NCI-H1105 treated with DMSO at 0.1 percent for 48 hours (cell line): Measurements from ENCODE around the gene MARCHF5.
"Not testable (repeated sequence)": the region's sequence is repeated elsewhere in the genome, so short reads cannot be mapped to it uniquely, and the experiment has no call there.

Experiments used
- DNase-seq: peaks from one replicate; lab custom pipeline; 2025; lab: John Stamatoyannopoulos, UW

Gene MARCHF5

GRCh38 chr10:92305133-92306072 lies 14.4 kb downstream of the MARCHF5 start:
- DNase-seq = no peak

DNA sequence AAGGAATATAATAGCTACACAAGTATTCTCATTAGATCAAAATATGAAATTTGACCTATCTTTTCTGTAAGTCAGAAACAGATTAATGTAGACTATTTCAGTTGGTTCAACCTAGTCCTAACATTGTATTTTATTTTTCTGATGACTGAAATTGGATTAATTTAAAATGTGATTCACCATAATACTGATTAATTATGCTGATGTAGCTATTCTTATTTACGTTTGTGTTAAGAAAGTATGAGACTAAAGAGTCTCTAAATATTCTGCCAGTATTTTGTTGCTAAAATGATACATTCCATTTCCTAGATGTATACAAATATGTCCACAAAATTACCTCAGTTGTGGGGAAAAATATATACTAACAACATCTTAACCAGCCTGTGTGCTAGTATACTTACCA lies 18.3 kb downstream of the MARCHF5 start:
- DNase-seq = no peak

GRCh38 chr10:92313750-92314149 lies 22.8 kb downstream of the MARCHF5 start:
- no peak for DNase-seq

GRCh38 chr10:92316610-92317009 lies 25.6 kb downstream of the MARCHF5 start:
- no peak for DNase-seq

GRCh38 chr10:92323079-92323478 lies 32.1 kb downstream of the MARCHF5 start:
- DNase-seq = no peak

DNA sequence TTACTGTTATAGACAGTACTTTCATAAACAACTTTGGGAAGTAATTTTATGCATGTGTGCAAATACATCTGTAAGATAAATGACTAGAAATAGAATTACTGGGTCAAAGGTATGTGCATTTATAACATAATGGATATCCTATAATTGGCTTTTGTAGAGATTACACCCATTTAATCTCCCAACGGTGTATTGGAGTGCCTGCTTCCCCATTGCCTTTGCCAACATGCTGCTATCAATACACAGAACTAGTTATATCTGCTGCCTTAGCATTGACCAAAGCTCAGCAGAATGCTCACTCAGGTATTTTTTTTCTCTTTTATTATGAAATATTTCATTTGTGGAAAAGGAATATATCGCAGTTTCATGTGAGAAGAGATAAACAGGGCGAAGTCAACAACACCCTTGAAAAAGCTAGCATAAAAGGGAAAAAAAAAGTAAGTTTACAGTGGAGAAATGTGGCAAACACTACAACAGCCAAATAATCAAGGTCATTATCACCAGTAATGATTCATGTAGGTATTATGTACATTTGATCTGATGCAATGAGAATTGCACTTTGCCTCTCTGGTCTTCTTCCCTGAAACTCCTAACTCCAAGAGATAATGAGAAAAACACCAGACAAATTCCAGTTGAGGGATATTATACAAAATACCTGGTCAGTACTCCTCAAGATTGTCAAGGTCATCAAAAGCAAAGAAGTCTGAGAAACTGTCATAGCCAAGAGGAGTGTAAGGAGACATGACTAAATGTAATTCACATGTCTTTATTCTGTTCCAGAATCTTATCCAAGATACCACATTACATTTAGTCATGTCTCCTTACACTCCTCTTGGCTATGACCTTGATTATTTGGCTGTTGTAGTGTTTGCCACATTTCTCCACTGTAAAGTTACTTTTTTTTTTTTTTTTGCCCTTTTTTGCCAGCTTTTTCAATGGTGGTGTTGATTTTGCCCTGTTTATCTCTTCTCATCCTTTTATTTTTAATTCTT lies 36.8 kb downstream of the MARCHF5 start:
- DNase-seq = no peak

GRCh38 chr10:92328993-92329392 lies 38.0 kb downstream of the MARCHF5 start:
- DNase-seq = no peak

DNA sequence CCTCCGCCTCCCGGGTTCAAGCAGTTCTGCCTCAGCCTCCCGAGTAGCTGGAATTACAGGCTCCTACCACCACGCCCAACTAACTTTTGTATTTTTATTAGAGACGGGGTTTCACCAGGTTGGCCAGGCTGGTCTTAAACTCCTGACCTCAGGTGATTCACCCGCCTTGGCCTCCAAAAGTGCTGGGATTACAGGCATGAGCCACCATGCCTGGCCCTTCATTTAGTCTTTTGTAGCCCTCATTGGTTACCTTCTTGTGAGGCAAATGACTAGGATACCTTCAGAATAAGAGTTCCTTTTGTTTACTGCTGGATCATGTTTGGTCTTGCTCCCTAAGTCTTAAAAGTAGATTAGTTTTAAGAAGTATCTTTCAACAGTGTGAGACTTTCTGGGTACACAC lies 39.0 kb downstream of the MARCHF5 start:
- DNase-seq = not testable (repeated sequence)

DNA sequence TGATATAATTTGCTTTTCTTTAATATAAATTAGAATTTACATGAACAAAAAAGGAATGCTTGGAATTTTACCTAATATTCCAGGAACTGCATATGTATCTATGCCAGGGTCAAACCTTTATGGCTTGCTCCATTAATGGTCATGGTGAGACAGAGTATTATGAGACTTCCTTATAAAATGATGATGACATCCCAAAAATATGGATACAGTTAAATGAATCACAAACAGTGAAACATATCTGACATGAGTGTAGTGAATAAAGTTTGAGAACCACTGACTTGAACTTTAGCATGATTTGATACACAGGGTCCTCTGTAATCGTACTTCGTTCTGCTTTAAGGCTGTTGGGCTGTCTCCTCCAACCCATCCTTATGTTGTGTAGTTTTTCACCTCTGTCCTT lies 51.8 kb downstream of the MARCHF5 start:
- DNase-seq = no peak

DNA sequence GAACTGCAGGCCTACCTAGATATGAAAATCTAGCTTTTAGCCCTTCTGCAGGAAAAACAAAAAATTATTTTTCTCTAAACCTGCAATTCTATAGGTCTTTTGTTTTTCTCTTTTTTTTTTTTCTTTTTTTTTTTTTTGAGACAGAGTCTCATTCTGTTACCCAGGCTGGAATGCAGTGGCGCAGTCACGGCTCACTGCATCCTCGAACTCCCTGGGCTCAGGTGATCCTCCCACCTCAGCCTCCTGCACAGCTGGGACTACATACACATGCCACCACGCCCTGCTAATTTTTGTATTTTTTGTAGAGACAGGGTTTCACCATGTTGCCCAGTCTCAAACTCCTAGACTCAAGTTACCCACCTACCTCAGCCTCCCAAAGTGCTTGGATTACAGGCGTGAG lies 54.6 kb downstream of the MARCHF5 start:
- DNase-seq = not testable (repeated sequence)

DNA sequence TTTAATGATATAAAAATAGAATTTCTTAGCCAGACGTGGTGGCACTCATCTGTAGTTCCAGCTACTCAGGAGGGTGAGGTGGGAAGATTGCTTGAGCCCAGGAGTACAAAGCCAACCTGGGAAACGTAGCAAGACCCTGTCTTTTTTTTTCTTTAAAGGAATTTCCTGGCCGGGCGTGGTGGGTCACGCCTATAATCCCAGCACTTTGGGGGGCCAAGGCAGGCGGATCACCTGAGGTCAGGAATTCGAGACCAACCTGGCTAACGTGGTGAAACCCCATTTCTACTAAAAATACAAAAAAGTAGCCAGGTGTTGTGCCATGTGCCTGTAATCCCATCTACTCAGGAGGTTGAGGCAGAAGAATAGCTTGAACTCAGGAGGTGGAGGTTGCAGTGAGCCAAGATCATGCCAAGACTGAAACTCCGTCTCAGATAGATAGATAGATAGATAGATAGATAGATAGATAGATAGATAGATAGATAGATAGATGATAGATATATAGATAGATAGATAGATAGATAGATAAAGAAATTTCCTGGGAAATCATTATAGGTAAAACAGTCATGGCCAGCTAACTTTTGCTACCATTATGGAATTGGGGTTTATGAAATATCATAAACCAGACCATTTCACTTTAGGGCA lies 56.2 kb downstream of the MARCHF5 start:
- DNase-seq = not testable (repeated sequence)

GRCh38 chr10:92350411-92350810 lies 59.4 kb downstream of the MARCHF5 start:
- no peak for DNase-seq

GRCh38 chr10:92354587-92354986 lies 63.6 kb downstream of the MARCHF5 start:
- no peak for DNase-seq

GRCh38 chr10:92356041-92356440 lies 65.1 kb downstream of the MARCHF5 start:
- no peak for DNase-seq

GRCh38 chr10:92363498-92363897 lies 72.5 kb downstream of the MARCHF5 start:
- no peak for DNase-seq

- no peak for DNase-seq
Observed at GRCh38 chr10:92366412-92367021, 75.5 kb downstream of the MARCHF5 start.

GRCh38 chr10:92377962-92378361 lies 87.0 kb downstream of the MARCHF5 start:
- no peak for DNase-seq

DNA sequence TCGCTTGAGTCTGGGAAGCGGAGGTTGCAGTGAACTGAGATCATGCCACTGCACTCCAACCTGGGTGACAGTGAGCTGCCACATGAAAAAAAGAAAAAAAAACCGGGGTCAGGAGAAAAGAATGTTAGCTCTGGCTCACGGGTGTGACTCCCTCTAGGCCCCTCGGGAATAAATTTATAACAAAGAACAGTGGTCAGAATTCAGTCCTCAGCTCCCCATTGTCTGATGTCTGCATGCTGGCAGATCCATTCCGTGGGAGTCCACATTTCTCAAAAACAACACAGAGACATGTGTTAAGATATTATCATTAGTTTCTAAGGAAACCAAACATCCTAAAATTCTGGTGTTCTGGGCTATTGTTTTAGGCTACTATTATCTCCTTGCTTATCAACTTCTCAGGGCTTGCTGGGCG lies 90.6 kb downstream of the MARCHF5 start:
- DNase-seq = no peak

GRCh38 chr10:92382631-92383030 lies 91.7 kb downstream of the MARCHF5 start:
- no peak for DNase-seq

- DNase-seq = no peak
Observed at GRCh38 chr10:92384741-92385140, 93.8 kb downstream of the MARCHF5 start.

DNA sequence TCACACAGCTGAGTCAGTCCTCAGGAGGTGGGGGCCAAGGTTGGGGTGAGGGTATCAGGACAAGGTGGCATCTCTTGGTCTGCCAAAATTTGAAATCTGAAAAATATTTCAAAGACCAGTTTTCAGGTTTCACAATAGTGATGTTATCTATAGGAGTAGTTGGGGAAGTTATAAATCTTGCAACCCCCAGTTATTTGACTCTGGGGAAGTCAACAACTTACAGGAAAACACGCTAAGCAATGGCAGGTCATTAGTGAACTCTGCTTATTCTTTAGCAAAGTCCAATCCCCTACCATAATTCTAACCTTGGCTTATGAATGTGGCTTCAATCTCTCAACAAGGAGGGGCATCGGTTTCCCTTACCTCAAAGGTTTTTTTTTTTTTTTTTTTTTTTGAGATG lies 94.9 kb downstream of the MARCHF5 start:
- no peak for DNase-seq
